HG02623 (cell line): Measurements from ENCODE around the gene TBKBP1.

Experiments used
- ATAC-seq: cut with Tn5 transposase; IDR thresholded peaks from one replicate; pipeline ENCODE4 v1.9.1; 2021; ENCODE audit warnings: moderate library complexity; ENCODE audit not compliant: unreplicated experiment

The TBKBP1 gene

GRCh38 chr17:47697906-47698711, 4.1 kb downstream of the TBKBP1 start:
- no peak for ATAC-seq

- ATAC-seq = no peak
Measured at GRCh38 chr17:47698749-47699535, 5.0 kb downstream of the TBKBP1 start.

DNA sequence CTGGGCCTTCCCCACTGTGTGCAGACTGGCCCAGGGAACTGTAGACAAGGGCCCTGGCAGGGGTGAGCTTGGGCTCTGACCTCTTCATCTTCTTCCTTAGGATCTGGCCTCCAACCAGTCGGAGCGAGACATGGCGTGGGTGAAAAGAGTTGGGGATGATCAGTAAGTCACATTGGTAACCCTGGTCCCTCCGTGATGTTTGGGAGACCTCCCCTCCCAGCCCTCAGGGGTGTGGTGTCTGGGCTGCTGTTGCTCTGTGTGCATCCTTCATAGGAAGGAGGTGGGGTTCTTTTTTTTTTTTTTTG, 5.5 kb downstream of the TBKBP1 start:
- ATAC-seq = no peak

DNA sequence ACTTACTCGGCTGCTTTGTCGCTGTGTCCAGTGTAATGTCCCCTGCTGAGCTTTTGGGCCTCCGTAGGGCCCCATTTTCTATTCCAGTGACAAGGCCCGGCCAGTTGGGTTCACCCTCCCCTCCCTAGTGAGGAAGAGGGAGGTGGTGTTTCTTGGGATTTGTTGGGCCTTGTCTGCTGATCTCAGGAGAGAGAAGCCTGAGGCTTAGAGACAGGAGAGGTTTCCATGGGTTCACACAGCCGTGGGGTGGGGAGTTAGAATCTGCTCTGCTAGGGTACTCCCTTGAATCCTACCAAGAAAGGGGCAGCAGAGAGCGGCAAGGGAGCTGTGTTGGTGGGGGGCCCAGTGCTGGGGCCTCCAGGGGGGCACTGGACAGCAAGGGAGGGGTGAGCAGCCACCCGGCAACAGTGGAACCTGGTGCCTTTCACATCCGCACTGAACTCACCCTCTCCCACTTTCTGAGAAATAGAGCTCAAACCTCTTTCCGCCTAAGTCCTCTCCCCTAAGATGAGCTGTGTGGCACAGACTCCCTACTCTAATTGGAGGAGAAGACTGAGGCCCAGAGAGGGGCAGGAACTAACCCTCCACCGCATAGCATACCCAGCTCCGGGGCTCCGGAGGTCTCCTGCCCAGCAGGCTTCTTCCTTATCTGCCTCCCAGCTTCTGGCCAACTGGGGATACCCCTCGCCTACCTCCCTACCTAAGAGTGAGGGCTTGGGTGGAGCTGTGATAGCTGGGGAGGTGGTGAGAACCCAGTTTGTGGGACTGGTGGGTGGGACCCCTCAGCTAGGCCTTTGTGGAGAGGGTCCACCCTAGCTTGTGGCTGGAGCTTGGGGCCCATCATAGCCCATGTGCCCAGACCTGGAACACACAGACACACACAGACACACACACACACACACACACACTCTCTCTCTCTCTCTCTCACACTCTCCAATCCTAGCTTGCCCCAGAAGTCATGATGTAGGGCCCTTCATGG, 6.8 kb downstream of the TBKBP1 start:
- no peak for ATAC-seq

- no peak for ATAC-seq
Measured at GRCh38 chr17:47701608-47702007, 7.6 kb downstream of the TBKBP1 start.

GRCh38 chr17:47702391-47702995, 8.5 kb downstream of the TBKBP1 start:
- no peak for ATAC-seq

DNA sequence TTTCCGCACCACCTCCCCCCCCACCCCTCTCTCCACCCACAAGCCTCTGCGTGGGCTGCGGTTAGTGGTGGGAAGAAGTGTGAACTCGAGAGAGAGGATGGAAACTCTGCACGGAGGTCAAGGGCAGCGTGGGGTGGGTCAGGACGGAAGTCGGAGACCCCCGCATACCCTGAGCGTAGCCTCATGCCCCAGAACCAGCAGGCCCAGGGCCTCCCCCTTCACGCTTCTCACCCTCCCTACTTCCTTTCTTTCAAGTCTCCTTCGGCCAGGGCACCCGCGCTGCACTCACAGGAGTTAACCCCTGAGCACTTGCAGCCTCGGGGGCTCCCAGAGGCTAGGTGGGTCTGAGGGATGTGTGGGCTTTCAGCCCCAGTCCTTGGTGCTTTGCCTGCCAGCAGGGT, 9.2 kb downstream of the TBKBP1 start:
- ATAC-seq = no peak

DNA sequence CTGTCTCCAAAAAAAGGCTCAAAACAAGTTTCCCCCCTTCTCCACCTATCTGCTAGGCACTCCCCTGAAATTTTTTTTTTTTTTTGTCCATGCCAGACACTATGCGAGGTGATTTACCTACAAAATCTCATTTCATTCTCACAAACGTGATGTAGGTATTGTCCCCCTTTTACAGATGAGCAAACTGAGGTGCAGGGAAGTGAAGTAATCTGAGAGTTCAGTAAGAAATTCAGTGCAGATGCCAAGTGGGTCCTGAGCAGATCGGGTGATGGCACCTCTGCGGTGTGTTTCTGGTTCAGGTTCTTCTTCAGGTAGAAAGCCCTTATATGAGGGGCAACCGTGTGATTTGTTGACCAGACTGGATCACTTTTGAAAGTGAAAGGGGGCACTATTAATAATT, 9.7 kb downstream of the TBKBP1 start:
- no peak for ATAC-seq

DNA sequence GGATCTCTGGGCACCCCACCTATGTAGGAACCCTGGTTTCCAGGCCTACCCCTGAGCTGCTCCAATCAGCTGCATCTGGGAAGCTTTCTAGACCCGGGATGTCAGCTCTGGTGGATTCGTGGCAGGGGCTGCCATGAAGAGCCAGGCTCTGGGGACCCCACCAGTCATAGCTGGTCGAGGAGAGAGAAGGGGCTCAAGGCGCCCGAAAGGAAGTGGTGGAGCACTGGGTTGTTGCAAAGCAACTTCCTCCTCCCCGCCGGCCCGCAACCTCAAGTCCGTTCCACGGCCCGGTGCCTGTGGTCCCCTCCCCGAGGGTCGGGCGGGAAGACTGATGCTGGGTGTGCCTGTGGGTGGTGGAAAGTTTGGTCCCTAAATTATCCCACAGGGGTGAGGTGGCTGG, 10.2 kb downstream of the TBKBP1 start:
- ATAC-seq = no peak

- ATAC-seq = no peak
Measured at GRCh38 chr17:47704736-47705135, 10.8 kb downstream of the TBKBP1 start.

DNA sequence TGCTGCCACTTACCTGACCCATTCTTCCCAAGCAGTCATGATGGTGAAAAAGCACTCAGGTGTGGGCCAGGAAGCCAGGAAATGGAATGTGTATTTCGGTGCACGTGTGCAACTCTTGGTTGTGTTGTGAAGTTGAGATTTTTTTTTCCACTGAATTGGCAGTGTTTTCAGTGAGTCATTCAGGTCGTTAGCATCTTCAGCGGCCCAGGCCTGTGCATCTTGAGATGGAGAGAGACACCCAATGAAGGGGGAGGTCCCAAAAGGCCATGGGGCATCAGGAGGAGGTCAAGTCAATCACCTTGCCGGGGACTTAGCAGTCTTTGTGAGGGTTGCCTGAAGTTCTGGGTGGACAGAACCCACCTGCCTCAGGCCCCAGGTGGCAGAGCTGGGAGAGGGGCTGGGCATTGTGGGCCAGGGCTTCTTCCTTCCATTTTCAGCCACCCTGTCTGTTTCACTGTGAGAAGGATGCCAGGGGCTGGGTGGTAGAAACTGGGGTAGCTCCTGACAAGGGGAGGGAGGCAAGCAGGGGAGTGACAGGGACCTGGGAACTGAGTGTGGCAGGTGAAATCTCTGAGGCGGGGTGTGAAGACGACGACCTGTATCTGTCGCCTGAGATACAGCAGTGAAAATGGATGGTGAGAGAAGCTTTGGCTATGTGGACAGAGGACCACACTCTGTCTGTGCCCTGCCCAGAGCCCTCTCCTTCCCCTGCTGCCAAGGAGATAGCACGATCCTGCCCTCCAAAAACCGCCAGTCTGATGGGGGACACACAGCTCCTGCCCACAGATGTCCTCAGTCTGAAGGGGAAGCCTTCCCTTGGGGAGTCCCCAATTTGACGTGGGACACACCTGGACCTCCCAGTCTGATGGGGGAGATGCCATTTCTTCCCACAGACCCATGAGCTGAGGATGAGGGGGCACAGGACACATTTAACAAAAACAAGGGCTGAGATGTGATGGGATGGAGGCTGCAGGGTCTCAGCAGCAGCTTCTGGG, 11.9 kb downstream of the TBKBP1 start:
- ATAC-seq = no peak

DNA sequence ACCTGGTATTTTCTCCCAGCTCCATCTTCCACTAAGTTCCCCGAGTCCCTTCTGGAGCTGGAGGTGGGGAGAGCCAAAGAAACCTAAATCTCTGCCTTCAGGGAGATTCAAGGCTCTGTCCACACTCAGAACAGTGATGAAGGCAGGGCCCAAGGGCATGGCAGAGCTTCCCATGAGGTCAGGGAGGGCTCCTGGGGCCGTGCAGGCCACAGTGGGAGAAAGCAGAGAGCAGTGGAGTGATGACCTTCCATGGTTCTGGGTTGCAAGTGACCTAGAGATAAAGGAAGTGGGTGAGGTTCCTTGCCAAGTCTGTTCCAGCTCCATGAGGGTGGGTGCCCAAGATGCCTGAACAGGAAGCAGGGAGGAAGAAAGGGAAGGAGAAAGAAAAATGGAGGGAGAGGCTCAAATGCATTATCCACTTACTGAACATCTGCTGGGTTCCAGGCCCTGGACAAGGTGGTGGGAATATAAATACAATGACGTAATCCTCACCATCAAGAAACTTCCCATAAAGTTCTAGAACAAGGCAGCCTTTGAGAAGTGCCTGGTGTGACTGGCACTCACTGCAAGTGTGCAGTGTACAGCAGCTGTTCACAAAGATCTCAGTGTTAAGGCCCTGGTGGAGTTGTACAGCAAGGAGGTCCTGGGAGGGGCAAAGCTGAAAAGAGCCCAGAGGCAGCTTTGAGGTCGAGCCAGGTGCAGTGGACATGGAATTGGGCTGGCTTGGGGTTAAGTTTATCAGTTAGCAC, 13.3 kb downstream of the TBKBP1 start:
- no peak for ATAC-seq

GRCh38 chr17:47707884-47708283, 13.9 kb downstream of the TBKBP1 start:
- ATAC-seq = no peak

- no peak for ATAC-seq
Measured at GRCh38 chr17:47708312-47708863, 14.4 kb downstream of the TBKBP1 start.

- no peak for ATAC-seq
Measured at GRCh38 chr17:47708864-47709541, 15.0 kb downstream of the TBKBP1 start.

DNA sequence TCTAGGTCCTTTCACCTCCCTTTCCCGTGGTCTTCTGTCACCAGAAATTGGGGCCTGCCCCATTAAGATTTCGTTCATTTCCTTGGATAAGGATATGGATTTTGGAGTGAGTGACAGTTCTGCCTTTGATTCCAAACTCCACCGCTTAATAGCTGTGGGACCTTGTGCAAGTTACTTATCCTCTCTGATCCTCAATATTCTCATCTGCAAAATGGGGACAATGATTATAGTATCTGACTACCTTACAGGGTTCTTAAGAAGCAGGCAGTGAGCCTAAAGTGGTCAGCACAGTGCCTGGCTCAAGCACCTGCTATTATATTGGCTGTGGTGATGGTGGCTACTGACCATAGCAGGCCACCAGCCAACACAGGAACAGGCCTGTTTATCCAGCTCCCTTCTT, 15.6 kb downstream of the TBKBP1 start:
- no peak for ATAC-seq

DNA sequence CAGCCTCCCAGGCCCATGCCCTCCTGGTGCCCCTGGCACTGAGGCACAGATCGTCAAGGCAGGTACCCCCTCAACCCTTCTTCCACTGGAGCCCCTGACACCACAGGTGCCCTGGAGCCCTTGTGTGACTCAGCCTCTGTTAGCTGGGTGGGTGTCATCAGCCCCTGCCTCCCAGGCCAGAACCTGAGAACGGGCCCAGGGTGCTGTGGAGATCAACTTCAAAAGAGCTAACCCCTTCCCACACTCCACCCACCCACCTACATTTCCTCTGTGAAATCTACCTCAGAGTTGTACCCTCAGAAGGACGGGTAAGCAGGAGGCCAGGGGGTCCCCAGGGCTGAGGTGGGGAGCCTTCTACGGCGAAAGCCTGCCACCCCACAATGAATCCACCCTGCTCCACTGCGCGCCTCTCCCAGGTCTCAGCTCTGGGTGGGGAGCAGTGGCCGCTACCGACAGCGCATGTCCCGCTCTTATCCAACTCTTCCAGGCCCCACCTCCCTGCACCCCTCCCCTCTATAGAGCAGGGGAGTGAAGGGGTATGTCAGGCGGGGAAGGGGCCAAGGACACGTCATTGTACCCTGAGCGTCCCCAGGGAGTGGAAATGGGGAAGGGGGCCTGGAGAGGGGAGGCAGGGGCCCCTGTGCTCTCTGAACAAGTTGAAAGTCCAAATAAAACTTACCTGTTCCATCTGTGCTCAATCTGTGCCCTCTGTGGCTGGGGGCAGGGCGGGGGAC, 17.6 kb downstream of the TBKBP1 start:
- no peak for ATAC-seq
